ENCODE data around the gene LPIN3.

- TF ChIP-seq CTCF (IDR thresholded peaks at IDR 0.05; ENCODE audit: extremely low read depth in 1 of 2, insufficient read depth in 1 of 2, low read depth in 1 of 2, low read length in 2 of 2) (no peak), POLR2A (IDR thresholded peaks at IDR 0.05; ENCODE audit: low read depth, low read length) (no peak), JUN (IDR thresholded peaks at IDR 0.05; ENCODE audit: borderline replicate concordance, insufficient read depth, insufficient read length, low read depth) (no peak), EZH2 (IDR thresholded peaks at IDR 0.05; ENCODE audit: borderline replicate concordance, low read depth, low read length, severe bottlenecking) (no peak), MAX (IDR thresholded peaks at IDR 0.05; ENCODE audit: insufficient read depth, insufficient read length) (no peak), POLR2AphosphoS5 (IDR thresholded peaks at IDR 0.05; ENCODE audit: insufficient read depth, low read depth, low read length) (no peak)
Measured at GRCh38 chr20:41304424-41305079, 36.1 kb upstream of the LPIN3 start.
